Measurements from ENCODE around the gene TXNL4A. TPM values are rescaled to one million over a fixed set of nuclear protein-coding genes. Genes with fewer than 3 reads are reported as not detected.
A peak's percentile ranks its signal among the peaks of the same experiment; 100 is the strongest.

The TXNL4A gene
- total and polyA plus RNA-seq, 7 donors = 81.5 to 217 (median 112) TPM

GRCh38 chr18:79983253-79983652 lies 5.1 kb downstream of the TXNL4A start:
- H3K4me1 ChIP-seq = peaks cover 22% of the 10 kb centered on the region
- intact Hi-C loops (cut with DNase I) = no loop called here
- WGBS, 3 donors = 76 to 89% (median 78%) methylated on average over 4 of the region's 4 CpGs

DNA sequence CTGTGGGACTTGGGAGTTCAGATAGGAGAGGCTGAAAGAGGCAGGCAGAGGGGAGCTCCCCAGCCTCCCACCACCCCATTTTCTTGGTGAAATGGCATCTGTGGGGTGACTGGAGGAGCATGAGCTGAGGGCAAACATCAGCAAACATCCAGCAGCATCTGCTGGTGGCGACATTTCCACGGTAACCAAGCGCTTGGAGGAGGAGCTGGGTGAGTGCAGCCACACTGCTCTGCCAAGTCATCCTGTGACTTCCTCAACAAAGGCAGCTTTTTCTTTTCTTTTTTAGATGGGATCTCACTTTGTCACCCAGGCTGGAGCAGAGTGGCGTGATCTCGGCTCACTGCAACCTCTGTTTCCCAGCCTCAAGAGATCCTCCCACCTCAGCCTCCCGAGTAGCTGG lies 5.6 kb downstream of the TXNL4A start:
- Histone ChIP-seq H3K4me3 (no peak overlapping the region), H3K27me3 (ENCODE audit: insufficient read depth in 3 of 3, low read length in 2 of 3) (no peaks in the 10 kb centered on the region), H3K4me1 (peaks cover 22% of the 10 kb centered on the region), H3K27ac (no peak overlapping the region), H3K36me3 (ENCODE audit: insufficient read depth in 1 of 2, low read depth in 1 of 2) (peaks cover 0 to 25% of the 10 kb centered on the region in 2 donors), H3K9me3 (no peaks in the 10 kb centered on the region)
- WGBS, 3 donors = 90 to 96% (median 95%) methylated on average over 6 of the region's 6 CpGs
- ATAC-seq = no peak
- intact Hi-C loops (cut with DNase I) = no loop called here
- TF ChIP-seq, protein P1, sequence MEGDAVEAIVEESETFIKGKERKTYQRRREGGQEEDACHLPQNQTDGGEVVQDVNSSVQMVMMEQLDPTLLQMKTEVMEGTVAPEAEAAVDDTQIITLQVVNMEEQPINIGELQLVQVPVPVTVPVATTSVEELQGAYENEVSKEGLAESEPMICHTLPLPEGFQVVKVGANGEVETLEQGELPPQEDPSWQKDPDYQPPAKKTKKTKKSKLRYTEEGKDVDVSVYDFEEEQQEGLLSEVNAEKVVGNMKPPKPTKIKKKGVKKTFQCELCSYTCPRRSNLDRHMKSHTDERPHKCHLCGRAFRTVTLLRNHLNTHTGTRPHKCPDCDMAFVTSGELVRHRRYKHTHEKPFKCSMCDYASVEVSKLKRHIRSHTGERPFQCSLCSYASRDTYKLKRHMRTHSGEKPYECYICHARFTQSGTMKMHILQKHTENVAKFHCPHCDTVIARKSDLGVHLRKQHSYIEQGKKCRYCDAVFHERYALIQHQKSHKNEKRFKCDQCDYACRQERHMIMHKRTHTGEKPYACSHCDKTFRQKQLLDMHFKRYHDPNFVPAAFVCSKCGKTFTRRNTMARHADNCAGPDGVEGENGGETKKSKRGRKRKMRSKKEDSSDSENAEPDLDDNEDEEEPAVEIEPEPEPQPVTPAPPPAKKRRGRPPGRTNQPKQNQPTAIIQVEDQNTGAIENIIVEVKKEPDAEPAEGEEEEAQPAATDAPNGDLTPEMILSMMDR (IDR thresholded peaks at IDR 0.05) = no peak
- DNase-seq = no peak

More at GRCh38 chr18:79983253-79983652, 5.1 kb downstream of the TXNL4A start:
- Histone ChIP-seq H3K36me3 (ENCODE audit: insufficient read depth in 1 of 2, low read depth in 1 of 2) (peaks cover 0 to 25% of the 10 kb centered on the region in 2 donors), H3K9me3 (no peaks in the 10 kb centered on the region), H3K4me3 (no peak overlapping the region), H3K27ac (no peak overlapping the region), H3K27me3 (ENCODE audit: insufficient read depth in 3 of 3, low read length in 2 of 3) (no peaks in the 10 kb centered on the region)
- TF ChIP-seq, protein P1 (IDR thresholded peaks at IDR 0.05) = no peak
- DNase-seq = no peak
- no peak for ATAC-seq

GRCh38 chr18:79980585-79980984 lies 7.8 kb downstream of the TXNL4A start:
- H3K27me3 ChIP-seq (ENCODE audit: insufficient read depth in 3 of 3, low read length in 2 of 3) = no peaks in the 10 kb centered on the region
- no peak for ATAC-seq
- WGBS, 3 donors = 79 to 82% (median 82%) methylated on average over 13 of the region's 13 CpGs
- TF ChIP-seq, protein P1 (IDR thresholded peaks at IDR 0.05) = no peak
- DNase-seq = no peak
- intact Hi-C loops (cut with DNase I) = no loop called here
- H3K4me3 ChIP-seq = no peak overlapping the region
- peaks cover 0 to 30% of the 10 kb centered on the region in 2 donors for H3K36me3 ChIP-seq (ENCODE audit: insufficient read depth in 1 of 2, low read depth in 1 of 2)
- no peaks in the 10 kb centered on the region for H3K9me3 ChIP-seq
- no peak overlapping the region for H3K27ac ChIP-seq
- H3K4me1 ChIP-seq = peaks cover 7% of the 10 kb centered on the region

DNA sequence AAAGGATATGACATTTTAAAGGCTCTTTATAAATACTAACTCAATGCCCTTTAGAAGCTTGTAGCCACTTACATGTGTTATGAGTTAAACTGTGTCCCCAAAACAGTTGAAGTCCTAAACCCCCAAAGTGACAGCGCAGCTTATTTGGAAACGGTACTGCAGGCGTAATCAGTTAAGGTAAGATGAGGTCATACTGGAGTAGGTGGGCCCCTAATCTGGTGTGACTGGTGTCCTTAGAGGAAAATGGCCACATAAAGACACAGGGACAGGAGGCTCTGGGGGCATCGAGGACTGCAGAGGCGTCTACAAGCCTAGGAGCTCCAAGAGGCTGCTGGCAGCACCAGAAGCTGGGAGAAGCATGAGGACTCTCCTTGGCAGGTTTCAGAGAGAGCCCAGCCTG lies 8.5 kb downstream of the TXNL4A start:
- TF ChIP-seq, protein P1 (IDR thresholded peaks at IDR 0.05) = no peak
- Histone ChIP-seq H3K4me3 (no peak overlapping the region), H3K36me3 (ENCODE audit: insufficient read depth in 1 of 2, low read depth in 1 of 2) (peaks cover 0 to 28% of the 10 kb centered on the region in 2 donors), H3K27ac (no peak overlapping the region), H3K9me3 (no peaks in the 10 kb centered on the region), H3K27me3 (ENCODE audit: insufficient read depth in 3 of 3, low read length in 2 of 3) (no peaks in the 10 kb centered on the region), H3K4me1 (peaks cover 7% of the 10 kb centered on the region)
- WGBS, 3 donors = 86 to 94% (median 92%) methylated on average over 5 of the region's 5 CpGs
- ATAC-seq (no peak), DNase-seq (no peak)
- intact Hi-C loops (cut with DNase I) = no loop called here

DNA sequence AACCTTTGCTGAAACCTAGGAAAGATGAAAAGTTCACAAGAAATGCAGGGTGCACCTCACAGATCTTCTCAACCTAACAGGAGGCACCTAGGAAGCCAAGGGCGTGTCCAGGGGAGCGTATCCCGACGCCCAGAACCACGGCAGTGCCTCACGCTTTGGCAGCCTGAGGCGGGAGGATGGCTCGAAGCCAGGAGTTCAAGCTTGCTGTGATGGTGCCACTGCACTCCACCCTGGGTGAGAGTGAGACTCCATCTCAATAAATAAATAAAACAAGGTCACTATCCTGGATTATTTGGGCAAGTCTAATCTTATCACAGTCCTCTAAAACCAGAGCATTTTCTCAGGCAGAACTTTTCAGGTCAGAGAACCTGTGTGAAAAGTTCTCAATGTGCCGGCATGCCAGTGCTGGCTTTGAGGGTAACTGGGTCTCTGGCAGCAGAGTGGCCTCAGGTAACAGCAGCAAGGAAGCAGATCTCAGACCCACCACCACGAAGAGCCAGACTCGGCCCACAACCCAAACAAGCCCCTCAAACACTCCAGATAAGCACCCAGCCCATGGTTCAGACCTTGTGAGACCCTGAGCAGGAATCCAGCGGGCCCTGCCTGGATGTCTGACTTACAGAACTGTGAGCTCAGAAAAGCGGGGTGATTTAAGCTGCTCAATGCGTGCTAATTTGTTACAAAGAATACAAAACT lies 12.2 kb downstream of the TXNL4A start:
- TF ChIP-seq, protein P1 (IDR thresholded peaks at IDR 0.05) = no peak
- H3K27me3 ChIP-seq (ENCODE audit: insufficient read depth in 3 of 3, low read length in 2 of 3) = no peaks in the 10 kb centered on the region
- intact Hi-C loops (cut with DNase I) = no loop called here
- ATAC-seq = peak in 1 of 4 donors; percentile 45
- no peak overlapping the region for H3K4me3 ChIP-seq
- DNase-seq = no peak
- no peaks in the 10 kb centered on the region for H3K4me1 ChIP-seq
- peaks cover 3 to 62% of the 10 kb centered on the region in 2 donors for H3K36me3 ChIP-seq (ENCODE audit: insufficient read depth in 1 of 2, low read depth in 1 of 2)
- no peaks in the 10 kb centered on the region for H3K9me3 ChIP-seq
- no peak overlapping the region for H3K27ac ChIP-seq
- 71 to 81% (median 79%) methylated on average over 14 of the region's 14 CpGs for WGBS, 3 donors

Measured in psoas muscle (tissue), 8 donors.